GM12878 (cell line): Measurements from ENCODE around the gene STK26. TPM values are rescaled to one million over a fixed set of nuclear protein-coding genes. Genes with fewer than 3 reads are reported as not detected.

Experiments used
- ATAC-seq: fragments of 200-7000 bp; cut with Tn5 transposase; 3 replicates; pipeline ENCODE4 v1.9.1; 2020; ENCODE audit warnings: mild to moderate bottlenecking, moderate library complexity
- BruUV-seq: library from RNA; stranded (reverse); fragments of 400-500 nt; replicated peaks from 2 replicates; lab custom pipeline; 2021; lab: Mats Ljungman, UMichigan
- CTCF ChIA-PET: fragments of 300-600 bp; sonication (Branson Sonifier 250); formaldehyde crosslinking; extraction: SDS; loops from one replicate; lab custom pipeline; 2021; ENCODE audit warnings: inconsistent platforms; lab: Yijun Ruan, JAX
- POLR2A ChIA-PET: fragments of 350-600 bp; formaldehyde crosslinking; extraction: SDS; loops from one replicate; lab custom pipeline; 2021; ENCODE audit warnings: inconsistent platforms; lab: Charles Lee
- RAD21 ChIA-PET: fragments of 300-600 bp; sonication (Branson Sonifier 250); formaldehyde crosslinking; loops from one replicate; lab custom pipeline; 2023; ENCODE audit warnings: antibody characterized with exemption; ENCODE audit not compliant: unreplicated experiment; lab: Charles Lee
- SMC1A ChIA-PET: fragments of 300-600 bp; sonication (Branson Sonifier 250); formaldehyde crosslinking; loops from one replicate; lab custom pipeline; 2023; ENCODE audit not compliant: unreplicated experiment, uncharacterized antibody; lab: Charles Lee
- DNase-seq: peaks from one replicate; pipeline ENCODE4 v3.0.0-alpha.2; 2011; ENCODE audit warnings: low read depth, low spot score
- FAIRE-seq: peaks from 3 replicates; lab custom pipeline; 2011; peaks lifted over from hg19 to GRCh38; lab: Jason Lieb, UNC
- H2AFZ ChIP-seq: 2 replicates; pipeline ENCODE4 v1.6.0; 2011; ENCODE audit warnings: low read depth, low read length, control low read depth; ENCODE audit not compliant: control insufficient read depth
- H3K27ac ChIP-seq: 2 replicates; pipeline ENCODE4 v1.5.1; 2011; ENCODE audit warnings: control low read depth; ENCODE audit not compliant: control insufficient read depth, insufficient read depth
- H3K27me3 ChIP-seq, 2 experiments: replicated peaks in 1 of 2; 2 replicates each; pipeline versions ENCODE4 v1.6.0 to v1.6.1; 2011; ENCODE audit warnings: low read length in 1 of 2; ENCODE audit not compliant: control insufficient read depth in 2 of 2, insufficient read depth in 2 of 2
- H3K36me3 ChIP-seq, 2 experiments: 2 replicates each; pipeline ENCODE4 v1.5.1; 2011; ENCODE audit warnings: low read length in 1 of 2; ENCODE audit not compliant: control insufficient read depth in 2 of 2, insufficient read depth in 2 of 2
- H3K4me1 ChIP-seq: 2 replicates; pipeline ENCODE4 v1.6.1; 2011; ENCODE audit warnings: mild to moderate bottlenecking, low read length, moderate library complexity, mixed read lengths; ENCODE audit not compliant: control insufficient read depth, insufficient read depth
- H3K4me2 ChIP-seq: 2 replicates; pipeline ENCODE4 v1.6.0; 2011; ENCODE audit warnings: control low read depth; ENCODE audit not compliant: control insufficient read depth, insufficient read depth
- H3K4me3 ChIP-seq: fragments of 200-600 bp; sonication (generic); 2 replicates; pipeline ENCODE4 v1.5.1; 2016
- H3K79me2 ChIP-seq: 2 replicates; pipeline ENCODE4 v1.6.0; 2011; ENCODE audit warnings: low read length; ENCODE audit not compliant: control insufficient read depth, insufficient read depth
- H3K9ac ChIP-seq: 2 replicates; pipeline ENCODE4 v1.8.0; 2011; ENCODE audit warnings: low read length, control low read depth, mixed read lengths; ENCODE audit not compliant: control insufficient read depth, insufficient read depth
- H3K9me3 ChIP-seq: replicated peaks from 3 replicates; pipeline ENCODE4 v1.5.1; 2011; ENCODE audit warnings: mild to moderate bottlenecking, low read length; ENCODE audit not compliant: control insufficient read depth, insufficient read depth
- H4K20me1 ChIP-seq: 2 replicates; pipeline ENCODE4 v1.6.0; 2011; ENCODE audit not compliant: control insufficient read depth, insufficient read depth
- BACH1 ChIP-seq: fragments of 450-650 bp; IDR thresholded peaks from 2 replicates; pipeline ENCODE4 v1.6.1; 2017; ENCODE audit warnings: mild to moderate bottlenecking, borderline replicate concordance
- EP300 ChIP-seq, 2 experiments: fragments of 150-350 bp in 1 of 2; IDR thresholded peaks; 2 replicates each; pipeline ENCODE4 v1.6.1; 2011 to 2012; ENCODE audit warnings: low read depth in 2 of 2, low read length in 2 of 2, borderline replicate concordance in 1 of 2, improper control_type of control experiment in 1 of 2, inconsistent platforms in 1 of 2; ENCODE audit not compliant: control insufficient read depth in 1 of 2
- RAD21 ChIP-seq: IDR thresholded peaks from 2 replicates; pipeline ENCODE4 v1.6.1; 2011; ENCODE audit warnings: mild to moderate bottlenecking, low read depth, low read length, moderate library complexity; ENCODE audit not compliant: insufficient read depth
- SMC3 ChIP-seq: IDR thresholded peaks from 2 replicates; pipeline ENCODE4 v1.6.1; 2011; ENCODE audit warnings: low read length, improper control_type of control experiment, borderline replicate concordance
- SREBF2 ChIP-seq: IDR thresholded peaks from 2 replicates; pipeline ENCODE4 v1.6.1; 2012; ENCODE audit warnings: mild to moderate bottlenecking, low read length
- WGBS: methylation state at CpG from one replicate; pipeline ENCODE4 v1.1.6; 2016; ENCODE audit warnings: low lambda C conversion rate; ENCODE audit not compliant: insufficient replicate concordance, insufficient coverage; ENCODE audit errors: missing lambda C conversion rate; 5-methylcytosine and 5-hydroxymethylcytosine counted together
- in situ Hi-C: fragments of 300-500 bp; cut with MboI; formaldehyde crosslinking; loops from 9 replicates; pipeline ENCODE4 v1.14.3; 2018; ENCODE audit warnings: mixed read lengths
- intact Hi-C: fragments of 100-400 bp; cut with micrococcal nuclease; formaldehyde crosslinking; loops from one replicate; pipeline ENCODE4 v1.14.2; 2022; ENCODE audit not compliant: unreplicated experiment
- polyA plus RNA-seq, 11 experiments: library from polyadenylated mRNA; depleted of rRNA in 4 of 11; unstranded in 6 of 11; stranded (reverse) in 5 of 11; fragments of >200 nt; fragmentation: Nextera tagmentation in 4 of 11; fragmentation: Illumina TruSeq in 1 of 11; extraction: Ambion mirVana in 4 of 11; extraction: Trizol in 1 of 11; gene quantifications; 1 replicate in 1 of 11; 2 replicates in 10 of 11; pipeline versions ENCODE4 v1.2.1 to v1.2.3, GENCODE V29; 2011 to 2016; ENCODE audit warnings: inconsistent platforms in 2 of 11, missing spikeins in 2 of 11, low read depth in 1 of 11
- total RNA-seq, 4 experiments: library from RNA; depleted of rRNA in 3 of 4; stranded (reverse); fragments of >200 nt in 3 of 4; fragmentation: Illumina TruSeq in 1 of 4; extraction: Trizol in 1 of 4; gene quantifications; 2 replicates each; pipeline versions ENCODE4 v1.2.1 to v1.2.3, GENCODE V29; 2013 to 2021
- TF ChIP-seq, protein P1 (sequence below): fragments of 450-650 bp; IDR thresholded peaks from 2 replicates; pipeline ENCODE4 v1.6.1; 2017; ENCODE audit warnings: low read depth, mild to moderate bottlenecking, moderate library complexity
- TF ChIP-seq, protein P2 (sequence below), 3 experiments: IDR thresholded peaks in 2 of 3; conservative IDR thresholded peaks in 1 of 3; 2 replicates each; pipeline ENCODE4 v1.5.1; 2011; ENCODE audit warnings: low read depth in 3 of 3, low read length in 3 of 3, mild to moderate bottlenecking in 3 of 3, control low read depth in 2 of 3, moderate library complexity in 2 of 3, inconsistent platforms in 1 of 3, mixed read lengths in 1 of 3; ENCODE audit not compliant: control insufficient read depth in 2 of 3, insufficient read depth in 1 of 3; ENCODE audit errors: extremely low read depth in 1 of 3
- TF ChIP-seq, protein P3 (sequence below): IDR thresholded peaks from 2 replicates; pipeline ENCODE4 v1.6.1; 2012; ENCODE audit warnings: low read length, inconsistent platforms

The STK26 gene
- total and polyA plus RNA-seq, 10 of the 15 experiments (the other 5 are each of a cell fraction or from before 2014, with no cell fraction given): 30.4 to 78.6 (median 58.8) TPM

GRCh38 chrX:132090403-132091159 lies 67.5 kb downstream of the STK26 start (continued):
- TF ChIP-seq, protein P1, sequence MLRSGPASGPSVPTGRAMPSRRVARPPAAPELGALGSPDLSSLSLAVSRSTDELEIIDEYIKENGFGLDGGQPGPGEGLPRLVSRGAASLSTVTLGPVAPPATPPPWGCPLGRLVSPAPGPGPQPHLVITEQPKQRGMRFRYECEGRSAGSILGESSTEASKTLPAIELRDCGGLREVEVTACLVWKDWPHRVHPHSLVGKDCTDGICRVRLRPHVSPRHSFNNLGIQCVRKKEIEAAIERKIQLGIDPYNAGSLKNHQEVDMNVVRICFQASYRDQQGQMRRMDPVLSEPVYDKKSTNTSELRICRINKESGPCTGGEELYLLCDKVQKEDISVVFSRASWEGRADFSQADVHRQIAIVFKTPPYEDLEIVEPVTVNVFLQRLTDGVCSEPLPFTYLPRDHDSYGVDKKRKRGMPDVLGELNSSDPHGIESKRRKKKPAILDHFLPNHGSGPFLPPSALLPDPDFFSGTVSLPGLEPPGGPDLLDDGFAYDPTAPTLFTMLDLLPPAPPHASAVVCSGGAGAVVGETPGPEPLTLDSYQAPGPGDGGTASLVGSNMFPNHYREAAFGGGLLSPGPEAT: no peak

DNA sequence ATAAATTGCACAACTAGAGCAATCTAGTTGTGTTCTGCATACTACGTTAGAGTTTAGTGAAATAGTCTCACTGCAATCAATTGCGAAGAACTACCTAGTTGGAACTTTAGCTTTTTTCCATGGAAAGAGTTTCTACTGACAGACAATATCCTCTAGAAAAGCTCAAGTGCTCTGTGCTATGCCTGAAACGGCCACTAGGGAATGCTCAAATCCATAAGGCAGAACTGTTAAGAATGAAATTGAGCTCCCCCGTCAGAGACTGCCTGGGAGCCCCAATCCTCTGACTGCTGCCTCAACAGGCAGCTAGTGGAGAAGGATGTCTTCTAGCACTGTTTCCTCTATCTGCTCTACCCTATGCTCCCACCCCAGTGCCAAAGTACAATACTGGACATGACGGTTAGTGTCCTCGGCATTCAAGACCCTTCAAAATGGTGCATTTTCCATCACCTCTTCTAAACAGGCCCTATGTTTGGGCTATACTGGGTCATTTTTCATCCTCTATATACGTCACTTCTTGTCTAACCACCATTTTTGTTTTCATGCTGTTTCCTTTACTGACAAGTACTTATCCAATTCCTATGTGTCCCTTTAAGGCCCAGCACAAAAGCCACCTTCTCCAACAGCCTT lies 69.5 kb downstream of the STK26 start:
- H3K4me1 ChIP-seq: no peaks in the 10 kb centered on the region
- no peaks in the 10 kb centered on the region for H3K9me3 ChIP-seq
- H3K27me3 ChIP-seq: no peaks in the 10 kb centered on the region
- H3K4me2 ChIP-seq: no peak overlapping the region
- in situ Hi-C loops (no loop called here), intact Hi-C loops (loop anchor here (1.0 kb wide), 1 partner anchor 127 kb away; the partner anchor contains the start of gene RAP2C)
- H3K36me3 ChIP-seq: no peaks in the 10 kb centered on the region
- ChIA-PET SMC1A (interaction anchor here (0.6 to 4.9 kb wide), 27 partner anchors 9 to 865 kb away, joined by 3 to 84 read pairs (median 4); partner anchors contain the start of gene RAP2C), CTCF (interaction anchor here (0.6 to 5.5 kb wide), 46 partner anchors 9 to 615 kb away, joined by 3 to 102 read pairs (median 4); partner anchors contain the start of genes FRMD7 and RAP2C), POLR2A (interaction anchor here (0.6 to 1.9 kb wide), 3 partner anchors 127 to 224 kb away, joined by 3 to 7 read pairs (median 3); partner anchors contain the start of gene RAP2C), RAD21 (interaction anchor here (0.6 to 4.2 kb wide), 28 partner anchors 9 to 541 kb away, joined by 3 to 69 read pairs (median 4); partner anchors contain the start of gene RAP2C)
- WGBS: 39% methylated on average over 7 of the region's 7 CpGs
- no TSS peak for BruUV-seq
- no peak overlapping the region for H3K4me3 ChIP-seq
- ATAC-seq (peak; percentile 93), FAIRE-seq (peak; percentile 23), DNase-seq (peak; percentile 25)
- TF ChIP-seq, protein P2, sequence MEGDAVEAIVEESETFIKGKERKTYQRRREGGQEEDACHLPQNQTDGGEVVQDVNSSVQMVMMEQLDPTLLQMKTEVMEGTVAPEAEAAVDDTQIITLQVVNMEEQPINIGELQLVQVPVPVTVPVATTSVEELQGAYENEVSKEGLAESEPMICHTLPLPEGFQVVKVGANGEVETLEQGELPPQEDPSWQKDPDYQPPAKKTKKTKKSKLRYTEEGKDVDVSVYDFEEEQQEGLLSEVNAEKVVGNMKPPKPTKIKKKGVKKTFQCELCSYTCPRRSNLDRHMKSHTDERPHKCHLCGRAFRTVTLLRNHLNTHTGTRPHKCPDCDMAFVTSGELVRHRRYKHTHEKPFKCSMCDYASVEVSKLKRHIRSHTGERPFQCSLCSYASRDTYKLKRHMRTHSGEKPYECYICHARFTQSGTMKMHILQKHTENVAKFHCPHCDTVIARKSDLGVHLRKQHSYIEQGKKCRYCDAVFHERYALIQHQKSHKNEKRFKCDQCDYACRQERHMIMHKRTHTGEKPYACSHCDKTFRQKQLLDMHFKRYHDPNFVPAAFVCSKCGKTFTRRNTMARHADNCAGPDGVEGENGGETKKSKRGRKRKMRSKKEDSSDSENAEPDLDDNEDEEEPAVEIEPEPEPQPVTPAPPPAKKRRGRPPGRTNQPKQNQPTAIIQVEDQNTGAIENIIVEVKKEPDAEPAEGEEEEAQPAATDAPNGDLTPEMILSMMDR (IDR thresholded peaks at IDR 0.05 in 2 of 3, conservative IDR thresholded peaks at IDR 0.05 in 1 of 3; ENCODE audit: control insufficient read depth in 2 of 3, extremely low read depth in 1 of 3, insufficient read depth in 1 of 3, low read depth in 3 of 3, low read length in 3 of 3): peak; percentile 76 to 81 (median 81)
- TF ChIP-seq, protein P3, sequence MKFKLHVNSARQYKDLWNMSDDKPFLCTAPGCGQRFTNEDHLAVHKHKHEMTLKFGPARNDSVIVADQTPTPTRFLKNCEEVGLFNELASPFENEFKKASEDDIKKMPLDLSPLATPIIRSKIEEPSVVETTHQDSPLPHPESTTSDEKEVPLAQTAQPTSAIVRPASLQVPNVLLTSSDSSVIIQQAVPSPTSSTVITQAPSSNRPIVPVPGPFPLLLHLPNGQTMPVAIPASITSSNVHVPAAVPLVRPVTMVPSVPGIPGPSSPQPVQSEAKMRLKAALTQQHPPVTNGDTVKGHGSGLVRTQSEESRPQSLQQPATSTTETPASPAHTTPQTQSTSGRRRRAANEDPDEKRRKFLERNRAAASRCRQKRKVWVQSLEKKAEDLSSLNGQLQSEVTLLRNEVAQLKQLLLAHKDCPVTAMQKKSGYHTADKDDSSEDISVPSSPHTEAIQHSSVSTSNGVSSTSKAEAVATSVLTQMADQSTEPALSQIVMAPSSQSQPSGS: no peak
- TF ChIP-seq RAD21: peak; percentile 71
- TF ChIP-seq EP300 (IDR thresholded peaks at IDR 0.05; ENCODE audit: borderline replicate concordance in 1 of 2, control insufficient read depth in 1 of 2, low read depth in 2 of 2, low read length in 2 of 2): no peak
- no peak for TF ChIP-seq BACH1
- TF ChIP-seq SMC3: peak; percentile 60; the same call in 1 of the 2 replicates
- no peak for TF ChIP-seq SREBF2
- H4K20me1 ChIP-seq: no peaks in the 10 kb centered on the region
- no peaks in the 10 kb centered on the region for H3K79me2 ChIP-seq
- no peak overlapping the region for H3K27ac ChIP-seq
- H3K9ac ChIP-seq: no peak overlapping the region
- H2AFZ ChIP-seq: no peak overlapping the region
